OCI-M2 (cell line): Measurements from ENCODE around the gene TFEB.

ENCODE experiments used
- DNase-seq: peaks from one replicate; lab custom pipeline; 2025; ENCODE audit not compliant: unreplicated experiment; lab: John Stamatoyannopoulos, UW

TFEB gene

GRCh38 chr6:41677124-41677921 lies 58.1 kb downstream of the TFEB start:
- no peak for DNase-seq

GRCh38 chr6:41676431-41676830 lies 59.0 kb downstream of the TFEB start:
- no peak for DNase-seq

DNA sequence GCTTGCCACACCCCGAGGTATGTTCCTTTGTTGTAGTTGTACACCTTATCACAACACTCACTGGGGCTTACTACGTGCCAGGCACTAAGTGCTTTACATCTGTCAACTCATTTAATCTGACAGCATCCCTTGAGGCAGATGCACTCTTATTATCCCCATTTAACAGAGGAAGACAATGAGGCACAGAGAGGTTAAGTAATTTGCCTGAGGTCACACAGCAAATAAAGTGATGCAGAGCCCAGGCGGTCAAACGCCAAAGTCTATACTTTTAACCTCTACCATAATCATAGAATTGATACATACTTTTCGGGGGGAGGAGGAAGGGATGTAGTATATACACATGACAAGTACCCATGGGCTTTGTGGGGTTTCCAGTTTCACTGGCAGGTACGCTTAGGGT lies 59.4 kb downstream of the TFEB start:
- no peak for DNase-seq

DNA sequence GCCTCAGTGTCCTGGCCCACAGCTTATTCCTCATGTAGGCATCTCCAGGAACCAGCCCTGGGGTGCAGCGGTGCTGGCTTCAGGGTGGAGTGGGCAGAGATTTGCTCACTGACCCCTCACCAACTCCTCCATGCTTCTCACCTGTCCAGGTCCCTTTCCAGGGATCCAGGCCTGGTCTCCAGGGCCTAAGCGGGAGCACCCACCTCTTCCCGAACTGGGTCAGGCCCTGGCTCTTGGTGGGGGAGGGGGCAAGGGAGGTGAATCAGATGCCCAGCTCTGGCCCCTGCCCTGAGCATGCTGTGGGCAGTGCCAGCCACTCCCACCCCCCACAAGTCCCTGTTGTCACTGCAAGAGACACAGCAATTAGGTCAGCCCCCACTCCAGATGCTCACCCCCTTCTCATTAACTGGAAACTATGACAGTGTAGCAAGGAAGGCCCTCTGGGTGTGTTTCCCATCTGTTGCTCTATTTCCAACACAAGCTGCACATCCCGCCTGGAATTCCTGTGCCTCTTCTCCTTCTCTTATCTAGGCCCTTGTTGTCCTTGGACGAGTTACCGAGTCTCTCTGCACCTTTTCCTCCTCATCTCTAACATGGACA lies 60.1 kb downstream of the TFEB start:
- DNase-seq, result no peak

DNA sequence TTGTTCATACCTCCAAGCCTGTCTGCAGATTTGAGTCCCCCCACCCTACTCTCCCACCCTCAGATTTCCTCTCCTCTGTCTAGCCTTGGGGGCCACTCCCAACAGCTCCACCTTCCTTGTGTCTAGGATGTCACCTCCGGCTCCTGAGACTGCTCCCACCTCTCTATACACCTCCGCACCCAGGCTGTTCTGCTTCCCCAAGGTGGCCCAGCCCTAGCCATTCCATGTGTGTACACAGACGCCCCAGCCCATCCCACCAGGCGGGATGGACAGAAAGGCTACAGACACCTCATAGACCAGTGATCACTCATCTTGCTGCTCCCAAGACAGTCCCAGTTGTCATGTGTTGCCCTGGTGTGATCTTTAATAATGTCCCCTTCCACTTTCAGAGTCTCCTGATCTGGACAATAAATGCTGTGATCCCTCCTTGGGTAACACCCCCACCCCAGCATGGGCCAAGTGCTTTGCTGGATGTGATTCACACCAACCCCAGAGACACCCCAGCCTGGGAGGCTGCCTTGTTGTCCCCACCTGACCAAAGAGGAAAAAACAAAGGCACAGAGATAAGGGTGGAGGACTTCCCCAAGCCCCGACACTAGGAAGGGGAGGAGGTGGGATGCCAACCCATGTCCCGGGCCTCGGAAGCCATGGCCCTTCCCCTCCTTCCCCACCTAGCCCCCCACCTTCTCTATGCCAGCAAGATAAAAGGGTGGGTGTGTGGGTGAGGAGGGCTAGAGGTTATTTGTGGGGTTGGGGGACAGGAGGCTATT lies 61.0 kb downstream of the TFEB start:
- no peak for DNase-seq

GRCh38 chr6:41673704-41674000 lies 61.8 kb downstream of the TFEB start:
- DNase-seq, result no peak

GRCh38 chr6:41672816-41673703 lies 62.3 kb downstream of the TFEB start:
- DNase-seq, result no peak

GRCh38 chr6:41672016-41672415 lies 63.4 kb downstream of the TFEB start:
- DNase-seq, result no peak

DNA sequence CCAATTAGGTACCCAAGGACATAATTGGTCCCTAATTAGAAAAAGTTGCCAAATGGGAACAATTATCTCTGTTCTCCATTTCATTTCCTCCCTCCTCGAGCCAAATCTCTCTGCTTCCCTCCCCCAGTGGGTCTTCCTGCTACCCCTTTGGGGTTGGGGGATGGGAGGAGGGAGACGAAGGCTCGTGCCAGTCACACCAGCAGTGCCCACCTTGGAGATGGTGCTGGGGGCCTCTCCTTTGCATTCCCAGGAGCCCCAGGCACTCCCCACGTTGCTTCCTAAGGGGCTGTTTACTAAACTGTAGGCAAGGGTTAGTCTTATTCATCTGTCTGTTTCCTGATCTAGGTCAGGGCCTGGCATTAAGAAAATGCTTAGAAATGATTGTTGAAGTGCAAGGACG lies 64.0 kb downstream of the TFEB start:
- DNase-seq, result no peak

DNA sequence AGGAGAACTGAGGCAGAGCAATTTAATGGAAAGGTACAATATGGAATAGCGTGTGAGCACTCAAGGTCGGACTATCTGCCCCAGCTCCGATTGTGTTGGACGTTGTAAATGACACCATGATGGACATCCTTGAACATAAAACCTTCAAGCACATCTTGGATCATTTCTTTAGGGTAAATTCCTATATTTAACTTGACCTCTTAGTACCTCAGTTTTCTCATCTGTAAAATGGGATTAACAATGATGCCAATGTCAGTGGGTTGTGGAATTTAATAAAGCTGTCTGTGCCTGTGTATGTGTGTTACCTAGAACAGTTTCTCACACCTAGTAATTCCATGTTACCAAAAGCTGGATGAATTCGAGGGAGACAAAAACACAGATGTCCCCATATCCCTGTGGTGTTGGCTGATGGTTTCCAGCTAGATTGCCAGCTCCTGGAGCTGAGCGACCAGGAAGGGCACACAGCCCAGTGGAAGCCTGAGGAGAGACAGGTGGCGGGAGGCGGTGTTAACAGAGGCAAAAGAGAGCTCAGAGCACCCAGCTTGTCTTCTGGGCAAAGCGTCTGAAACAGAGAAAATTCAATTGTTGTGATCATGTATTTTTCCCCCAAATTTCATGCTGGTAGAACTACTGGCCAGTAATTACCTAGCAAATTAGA lies 64.6 kb downstream of the TFEB start:
- DNase-seq, result no peak

DNA sequence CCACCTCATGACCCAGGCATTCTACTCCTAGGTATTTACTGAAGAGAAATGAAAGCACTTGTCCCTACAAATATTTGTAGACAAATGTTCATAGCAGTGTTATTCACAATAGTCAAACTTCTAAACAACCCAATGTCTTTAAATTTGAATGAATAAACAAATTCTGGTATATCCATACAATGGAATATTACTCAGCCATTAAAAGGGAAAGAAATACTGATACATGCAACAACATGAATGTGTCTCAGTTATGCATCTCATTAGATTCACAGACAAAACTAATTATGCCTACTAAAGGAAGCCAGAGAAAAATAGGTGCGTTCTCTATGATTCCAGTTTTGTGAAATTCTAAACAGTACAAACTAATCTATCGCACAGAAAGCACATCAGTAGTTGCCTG lies 66.4 kb downstream of the TFEB start:
- DNase-seq, result no peak

DNA sequence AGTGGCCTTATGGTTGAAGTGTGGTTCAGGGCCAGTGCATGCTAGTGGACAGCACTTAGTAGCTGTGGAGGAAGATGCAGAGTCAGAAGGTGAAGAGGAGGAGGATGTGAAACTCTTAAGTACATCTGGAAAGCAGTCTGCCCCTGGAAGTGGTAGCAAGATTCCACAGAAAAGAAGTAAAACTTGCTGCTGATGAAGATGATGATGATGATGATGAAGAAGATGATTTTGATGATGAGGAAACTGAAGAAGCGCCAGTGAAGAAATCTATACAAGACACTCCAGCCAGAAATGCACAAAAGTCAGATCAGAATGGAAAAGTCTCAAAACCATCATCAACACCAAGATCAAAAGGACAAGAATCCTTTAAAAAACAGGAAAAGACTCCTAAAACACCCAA lies 68.2 kb downstream of the TFEB start:
- DNase-seq, result no peak

GRCh38 chr6:41664271-41664670 lies 71.1 kb downstream of the TFEB start:
- DNase-seq, result no peak

GRCh38 chr6:41663568-41663967 lies 71.8 kb downstream of the TFEB start:
- DNase-seq, result no peak

GRCh38 chr6:41659935-41660334 lies 75.5 kb downstream of the TFEB start:
- no peak for DNase-seq

DNA sequence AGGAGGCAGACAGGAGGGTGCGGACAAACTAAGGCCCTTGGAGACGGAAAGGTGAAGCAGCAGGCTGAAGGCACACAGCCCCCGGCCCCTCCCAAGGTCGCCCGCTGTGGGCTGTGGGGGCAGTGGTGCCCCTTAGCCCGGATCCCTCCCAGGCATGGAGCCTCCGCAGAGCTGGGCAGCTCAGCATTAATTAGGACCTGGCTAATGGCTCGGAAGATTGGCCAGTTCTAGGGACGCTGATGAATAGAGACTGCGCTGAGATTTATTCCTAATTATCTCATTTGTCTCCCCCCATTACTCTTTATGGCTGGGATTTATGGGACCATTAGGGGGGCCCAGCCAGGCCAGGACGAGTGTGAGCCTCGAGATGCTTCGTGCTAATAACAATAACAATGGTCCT lies 76.8 kb downstream of the TFEB start:
- DNase-seq, result no peak

- no peak for DNase-seq
These were observed 78.0 kb downstream of the TFEB start for GRCh38 chr6:41657131-41658094.

GRCh38 chr6:41656002-41656691 lies 79.3 kb downstream of the TFEB start:
- no peak for DNase-seq

DNA sequence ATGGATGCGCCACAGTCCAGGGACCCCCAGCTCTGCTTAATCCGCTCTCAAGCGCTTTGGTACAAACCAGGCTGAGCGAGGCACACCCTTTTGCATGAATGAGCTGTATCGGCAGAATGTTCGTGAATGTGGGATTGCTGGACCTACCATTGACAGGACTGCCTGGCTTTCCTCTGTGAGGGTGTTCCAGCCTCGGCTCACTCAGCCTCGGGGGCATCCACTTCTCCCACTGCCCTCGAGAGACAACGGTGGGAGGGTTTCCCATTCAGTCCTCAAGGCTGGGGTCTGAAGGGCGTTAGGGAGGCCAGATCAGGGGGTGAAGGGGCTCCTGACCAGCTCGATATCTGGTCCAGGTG lies 79.8 kb downstream of the TFEB start:
- DNase-seq, result no peak
